GM19467 (cell line): Measurements from ENCODE around the gene ATP2B2.

Source experiments
- ATAC-seq: cut with Tn5 transposase; IDR thresholded peaks from one replicate; pipeline ENCODE4 v1.9.1; 2021; ENCODE audit warnings: mild to moderate bottlenecking, moderate library complexity; ENCODE audit not compliant: unreplicated experiment

The ATP2B2 gene

GRCh38 chr3:10368512-10368911, 136.9 kb downstream of the ATP2B2 start:
- no peak for ATAC-seq

- no peak for ATAC-seq
Observed at GRCh38 chr3:10367506-10367905, 137.9 kb downstream of the ATP2B2 start.

- no peak for ATAC-seq
Observed at GRCh38 chr3:10366651-10367101, 138.7 kb downstream of the ATP2B2 start.

GRCh38 chr3:10365791-10366190, 139.6 kb downstream of the ATP2B2 start:
- ATAC-seq, result no peak

GRCh38 chr3:10365316-10365715, 140.1 kb downstream of the ATP2B2 start:
- ATAC-seq, result no peak

GRCh38 chr3:10364806-10365205, 140.6 kb downstream of the ATP2B2 start:
- ATAC-seq, result no peak

- ATAC-seq, result no peak
Observed at GRCh38 chr3:10363935-10364334, 141.5 kb downstream of the ATP2B2 start.

- ATAC-seq, result no peak
Observed at GRCh38 chr3:10361375-10361774, 144.0 kb downstream of the ATP2B2 start.

- ATAC-seq, result no peak
Observed at GRCh38 chr3:10360478-10360877, 144.9 kb downstream of the ATP2B2 start.

- ATAC-seq, result no peak
Observed at GRCh38 chr3:10359761-10360161, 145.6 kb downstream of the ATP2B2 start.

- ATAC-seq, result no peak
Observed at GRCh38 chr3:10358309-10358980, 146.9 kb downstream of the ATP2B2 start.

- ATAC-seq, result no peak
Observed at GRCh38 chr3:10357592-10358308, 147.6 kb downstream of the ATP2B2 start.

- no peak for ATAC-seq
Observed at GRCh38 chr3:10357095-10357494, 148.3 kb downstream of the ATP2B2 start.

- no peak for ATAC-seq
Observed at GRCh38 chr3:10356461-10356981, 148.9 kb downstream of the ATP2B2 start.

- ATAC-seq, result no peak
Observed at GRCh38 chr3:10354361-10355015, 150.9 kb downstream of the ATP2B2 start.

- no peak for ATAC-seq
Observed at GRCh38 chr3:10353661-10354360, 151.6 kb downstream of the ATP2B2 start.

GRCh38 chr3:10353160-10353559, 152.2 kb downstream of the ATP2B2 start:
- no peak for ATAC-seq

- ATAC-seq, result no peak
Observed at GRCh38 chr3:10352146-10352911, 153.1 kb downstream of the ATP2B2 start.

- ATAC-seq, result no peak
Observed at GRCh38 chr3:10351013-10351735, 154.2 kb downstream of the ATP2B2 start.
